HG03442 (cell line): ENCODE results near the gene SPON1.
"Not testable (repeated sequence)": the region's sequence is repeated elsewhere in the genome, so short reads cannot be mapped to it uniquely, and the experiment has no call there.

Experiments used
- ATAC-seq: cut with Tn5 transposase; IDR thresholded peaks from one replicate; pipeline ENCODE4 v1.9.1; 2021; ENCODE audit warnings: mild to moderate bottlenecking, moderate library complexity; ENCODE audit not compliant: unreplicated experiment

The SPON1 gene

DNA sequence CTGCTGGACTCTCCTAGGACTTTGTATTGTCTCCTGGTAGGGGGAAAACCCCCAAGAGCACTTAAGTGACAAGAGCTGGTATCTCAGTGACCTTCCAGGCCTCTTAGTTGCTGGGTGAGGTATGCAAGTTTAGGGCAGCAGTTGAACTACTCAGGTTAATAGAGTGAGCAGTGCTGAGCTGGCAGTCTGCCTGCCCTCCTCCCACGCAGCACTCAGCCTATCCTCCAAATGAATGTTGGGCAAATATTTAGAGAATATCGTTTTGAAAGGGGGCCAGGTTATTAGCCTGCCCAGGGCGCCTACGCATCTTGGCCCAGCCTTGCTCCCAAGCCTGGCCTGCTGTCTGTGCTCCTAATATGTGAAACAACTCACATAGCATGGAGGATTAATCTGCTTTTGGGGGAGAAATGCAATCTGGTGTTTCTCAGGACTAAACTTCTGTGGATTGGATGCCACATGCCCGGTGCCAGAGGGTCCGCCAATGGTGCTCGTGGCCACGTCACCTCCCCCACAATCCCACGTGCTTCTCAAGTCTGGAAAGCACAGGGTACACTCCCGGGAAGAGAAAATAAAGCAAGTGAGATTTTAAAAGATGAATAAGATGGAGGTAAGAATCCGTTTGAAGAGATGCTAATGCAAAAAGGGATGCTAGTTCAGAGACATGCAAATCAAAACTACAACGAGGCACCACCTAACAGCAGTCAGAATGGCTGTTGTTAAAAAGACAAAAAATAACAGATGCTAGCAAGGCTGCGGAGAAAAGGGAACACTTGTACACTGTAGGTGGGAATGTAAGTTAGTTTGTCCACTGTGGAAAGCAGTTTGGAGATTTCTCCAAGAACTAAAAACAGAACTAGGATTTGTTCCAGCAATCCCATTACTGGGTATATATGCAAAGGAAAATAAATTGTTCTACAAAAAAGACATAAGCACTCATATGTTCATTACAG lies 67.7 kb downstream of the SPON1 start:
- ATAC-seq, result no peak

DNA sequence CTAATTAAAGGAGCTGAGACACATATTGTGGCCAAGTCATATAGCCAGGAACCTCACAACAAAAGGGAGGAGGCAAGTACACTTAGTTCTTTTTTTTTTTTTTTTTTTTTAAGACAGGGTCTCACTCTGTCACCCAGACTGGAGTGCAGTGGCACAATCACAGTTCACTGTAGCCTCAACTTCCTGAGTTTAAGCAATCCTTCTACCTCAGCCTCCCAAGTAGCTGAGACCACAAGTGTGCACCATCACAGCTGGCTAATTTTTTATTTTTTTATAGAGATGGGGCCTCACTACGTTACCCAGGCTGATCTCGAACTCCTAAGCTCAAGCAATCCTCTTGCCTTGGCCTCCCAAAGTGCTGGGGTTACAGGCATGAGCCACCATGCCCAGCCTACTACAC lies 73.0 kb downstream of the SPON1 start:
- not testable (repeated sequence) for ATAC-seq

DNA sequence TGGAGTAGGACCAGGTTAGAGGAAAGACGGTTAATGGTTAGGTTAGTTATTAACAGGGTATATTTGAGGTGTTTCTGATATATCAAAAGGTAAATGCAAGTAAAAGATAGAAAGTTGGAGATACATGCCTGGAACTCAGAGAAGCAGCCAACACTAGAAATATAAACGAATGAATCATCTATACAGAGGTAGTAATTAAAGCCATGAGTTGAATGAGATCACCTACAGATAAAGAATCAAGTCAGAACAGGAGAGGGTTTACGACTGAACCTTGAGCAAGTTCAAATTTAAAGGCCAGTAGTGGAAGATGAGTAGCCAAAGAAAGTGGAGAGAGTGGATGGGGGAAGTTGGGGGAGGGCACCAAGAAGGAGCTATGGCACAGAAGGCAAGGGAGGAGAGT lies 73.9 kb downstream of the SPON1 start:
- no peak for ATAC-seq

DNA sequence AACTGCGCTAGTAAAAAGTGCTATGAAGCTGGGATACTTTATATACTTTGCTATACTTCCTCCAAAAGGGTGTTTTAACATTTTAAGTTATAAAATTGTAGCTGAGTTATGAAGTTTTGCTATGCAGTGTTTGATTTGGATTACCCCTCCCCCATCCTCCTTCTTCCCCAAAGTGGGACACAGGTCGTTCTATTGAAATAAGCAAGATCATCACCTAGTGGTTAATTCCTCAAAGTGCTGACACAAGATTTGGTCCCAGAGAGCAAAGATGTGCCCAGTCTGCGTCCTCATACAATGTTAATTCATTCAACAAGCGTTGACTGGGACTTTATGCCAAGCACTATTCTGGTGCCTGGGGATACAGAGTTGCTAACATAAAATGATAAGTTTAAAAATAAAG lies 78.5 kb downstream of the SPON1 start:
- no peak for ATAC-seq

DNA sequence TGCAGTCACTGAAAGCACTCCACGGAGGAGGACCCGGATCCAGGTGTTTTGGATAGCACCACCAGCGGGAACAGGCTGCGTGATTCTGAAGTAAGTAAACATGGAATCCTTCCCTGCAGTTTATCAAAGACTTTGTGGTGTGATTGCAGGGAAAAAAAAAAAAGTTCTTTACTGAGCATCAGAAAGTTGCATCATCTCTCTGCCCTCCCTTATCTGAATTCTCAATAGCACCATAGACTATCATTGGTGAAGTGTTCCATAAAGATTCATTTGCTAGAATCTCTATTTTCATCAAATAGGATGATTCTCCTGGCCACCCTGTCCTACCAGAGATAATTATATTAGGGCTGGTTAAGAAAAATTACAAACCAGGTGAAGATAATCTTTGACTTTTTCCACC lies 79.0 kb downstream of the SPON1 start:
- ATAC-seq, result no peak

DNA sequence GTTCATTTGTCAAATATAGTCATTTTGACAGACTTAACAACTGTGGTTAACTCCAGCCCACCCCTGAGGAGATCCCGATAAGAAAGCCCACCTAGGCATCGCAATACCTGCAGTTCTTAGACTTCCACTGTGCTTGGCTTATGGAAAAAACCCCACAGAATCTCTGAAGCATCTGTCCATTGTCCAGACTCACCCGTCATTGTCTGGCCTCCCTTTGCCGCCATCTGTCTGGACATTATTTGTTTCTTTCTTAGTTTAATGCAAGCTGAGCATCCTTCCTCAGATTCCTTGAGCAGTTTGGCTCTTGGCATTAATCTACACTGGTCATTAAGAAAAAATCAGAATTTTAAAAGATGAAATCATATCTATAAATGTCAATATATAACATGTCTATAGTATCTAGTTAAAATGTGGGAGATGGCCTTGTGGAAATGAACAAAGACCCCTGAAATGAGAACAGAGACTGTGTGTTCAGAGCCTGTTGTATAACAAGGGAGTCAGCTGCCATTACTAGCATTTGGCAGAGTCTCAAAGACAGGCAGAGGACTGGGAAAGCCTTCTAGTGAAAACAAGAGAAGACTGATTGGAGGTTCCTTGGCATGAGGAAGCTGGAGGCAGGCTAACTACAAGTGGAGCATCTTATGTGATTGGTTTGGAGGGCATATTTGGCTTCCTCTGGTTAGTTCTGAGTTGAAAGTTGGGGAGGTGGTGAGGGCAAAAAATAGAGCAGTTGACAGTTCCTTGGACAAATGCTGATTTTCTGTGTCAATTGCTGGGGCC lies 80.4 kb downstream of the SPON1 start:
- no peak for ATAC-seq

DNA sequence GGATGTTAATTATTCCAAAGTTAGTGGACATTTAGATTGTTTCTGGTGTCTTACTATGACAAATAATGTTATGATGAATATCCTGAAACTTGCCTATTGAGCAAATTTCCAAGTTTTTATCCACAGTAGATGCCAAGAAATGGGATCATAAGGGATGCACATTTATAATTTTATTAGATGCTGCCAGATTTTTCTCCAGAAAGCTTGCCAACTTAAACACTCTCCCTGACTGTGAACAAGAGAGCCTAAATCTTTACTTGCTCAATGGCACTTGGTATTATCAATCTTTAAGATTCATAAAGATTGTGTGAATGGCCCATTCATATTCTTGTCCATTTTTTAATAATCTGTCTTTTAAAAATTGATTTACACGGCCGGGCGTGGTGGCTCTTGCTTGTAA lies 82.4 kb downstream of the SPON1 start:
- no peak for ATAC-seq

DNA sequence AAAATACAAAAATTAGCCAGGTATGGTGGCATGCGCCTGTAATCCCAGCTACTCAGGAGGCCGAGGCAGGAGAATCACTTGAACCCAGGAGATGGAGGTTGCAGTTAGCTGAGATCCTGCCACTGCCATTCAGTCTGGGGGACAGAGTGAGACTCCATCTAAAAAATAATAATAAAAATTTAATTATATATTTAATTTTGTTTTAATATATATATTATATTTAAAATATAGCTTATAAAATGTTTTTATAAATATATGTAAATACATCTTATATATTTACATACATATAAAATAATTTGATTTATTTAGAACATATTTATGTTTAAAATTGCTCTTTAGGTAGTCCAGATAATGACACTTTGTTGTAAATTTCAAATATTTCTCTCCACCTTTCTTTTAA lies 82.9 kb downstream of the SPON1 start:
- ATAC-seq, result no peak

DNA sequence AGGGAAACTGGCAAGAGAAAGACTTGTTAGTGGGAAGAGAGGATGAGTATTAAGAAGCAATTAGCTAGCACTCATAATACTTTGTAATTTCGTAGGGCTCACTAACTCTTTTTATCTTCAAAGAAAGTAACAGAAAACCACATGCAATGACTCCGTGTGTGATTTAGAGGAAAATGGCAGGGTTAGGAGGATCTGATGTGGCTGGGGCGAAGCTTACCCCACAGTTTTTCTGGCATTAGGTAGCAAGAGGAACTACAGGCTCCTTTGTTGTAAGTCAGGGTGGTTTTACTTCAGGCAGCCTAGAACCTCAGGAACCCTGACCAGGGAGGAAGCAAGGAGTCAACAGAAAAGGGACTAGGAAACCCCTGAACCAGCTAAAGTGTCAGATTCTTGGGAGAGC lies 89.7 kb downstream of the SPON1 start:
- no peak for ATAC-seq

DNA sequence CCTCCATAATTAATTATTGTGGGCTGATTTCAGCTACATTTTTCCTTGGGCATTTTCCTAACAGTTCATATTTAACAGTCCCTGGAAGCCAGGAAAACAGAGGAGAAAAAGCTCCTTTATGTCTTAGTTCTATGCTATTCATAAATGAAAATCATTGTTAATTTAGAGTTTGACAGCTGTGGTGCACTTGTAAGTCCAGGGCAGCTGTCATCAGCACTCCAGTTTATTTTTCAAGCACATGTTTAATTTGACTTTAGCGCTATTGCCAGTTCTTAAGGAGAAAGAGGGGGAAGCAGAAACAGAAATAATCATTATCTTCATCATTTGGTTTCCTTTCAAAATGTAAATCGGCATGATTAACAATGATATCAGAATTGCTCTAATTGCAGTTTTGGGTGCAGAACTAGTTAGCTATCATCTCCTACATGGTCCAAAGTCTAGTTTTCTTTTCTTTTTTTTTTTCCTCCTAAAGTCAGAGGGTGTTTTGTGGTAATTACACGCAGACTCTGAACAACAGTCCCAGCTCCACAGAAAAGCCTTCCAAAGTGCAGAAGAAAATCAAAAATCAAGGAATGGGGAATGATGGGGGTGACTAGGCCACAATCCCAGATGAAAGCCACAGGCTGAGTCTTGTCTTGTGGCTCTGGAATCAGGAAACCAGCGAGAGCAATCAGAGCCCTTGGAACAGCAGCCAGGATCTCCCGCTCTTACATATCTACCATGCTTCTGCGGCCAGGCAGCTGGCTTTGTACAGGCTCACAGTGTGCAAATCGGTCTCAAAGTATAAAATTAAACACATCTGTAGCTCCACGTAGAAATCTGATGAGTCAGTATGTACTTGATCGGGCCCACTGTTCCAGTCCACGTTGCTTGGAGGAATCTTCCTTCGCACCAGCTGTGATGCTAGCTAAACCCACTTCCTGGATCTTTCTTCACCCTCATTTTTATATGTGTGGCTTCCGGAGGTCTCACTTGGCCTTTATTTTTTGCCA lies 91.9 kb downstream of the SPON1 start:
- no peak for ATAC-seq

DNA sequence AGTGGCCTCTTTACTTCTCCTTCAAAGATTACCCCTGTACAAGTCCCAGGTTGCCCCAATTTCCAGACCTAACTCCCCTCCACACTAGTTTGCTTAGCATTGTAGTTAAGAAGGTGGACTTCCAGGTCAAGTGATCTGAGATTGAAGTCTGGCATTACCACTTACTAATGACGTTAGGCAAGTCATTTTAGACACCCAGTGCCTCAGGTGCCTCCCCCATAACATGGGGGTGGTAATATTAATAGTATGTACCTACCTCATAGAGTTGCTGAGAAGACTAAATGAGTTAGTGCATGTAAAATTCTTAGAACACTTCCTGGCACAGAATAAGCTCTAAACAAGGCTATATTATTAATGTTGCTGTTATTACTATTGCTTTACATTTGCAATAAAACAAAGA lies 93.4 kb downstream of the SPON1 start:
- ATAC-seq, result no peak

DNA sequence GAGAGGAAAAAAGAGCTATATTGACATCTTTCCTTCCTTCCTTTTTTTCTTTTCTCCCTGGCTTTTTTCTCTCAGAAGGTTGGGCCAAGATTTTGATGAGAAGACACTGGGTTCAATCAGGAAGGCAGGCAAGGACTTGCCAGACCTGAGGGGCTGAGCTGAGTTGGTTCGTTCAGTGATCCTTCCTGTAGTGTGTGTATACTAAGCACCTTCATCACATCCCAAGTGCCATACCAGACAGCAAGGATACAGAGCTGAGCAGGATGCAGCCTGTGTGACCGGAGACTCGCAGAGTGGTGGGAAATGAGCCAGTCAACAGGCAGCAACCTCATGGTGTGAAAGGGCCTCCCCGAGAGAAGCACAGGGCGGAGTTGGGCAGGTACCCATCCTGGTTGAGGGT lies 95.5 kb downstream of the SPON1 start:
- no peak for ATAC-seq

DNA sequence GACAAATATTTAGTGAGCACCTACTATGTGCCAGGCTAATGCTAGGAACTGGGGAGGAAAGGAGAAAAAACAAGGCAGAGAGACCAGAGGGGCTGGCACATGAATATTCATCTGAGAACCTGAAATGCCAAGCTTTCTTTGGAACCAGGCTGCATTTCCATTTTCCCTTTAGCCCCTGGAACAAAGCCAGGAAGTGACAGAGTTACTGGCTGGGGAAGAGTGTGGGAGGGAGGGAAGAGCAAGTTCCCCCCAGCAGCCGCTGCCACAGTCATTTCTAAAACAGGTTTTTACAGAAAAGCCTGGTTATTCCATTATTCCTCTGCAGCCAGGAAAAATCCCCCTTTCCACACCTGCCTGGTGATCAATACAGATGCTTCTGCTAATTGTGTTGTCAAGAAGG lies 97.0 kb downstream of the SPON1 start:
- no peak for ATAC-seq

DNA sequence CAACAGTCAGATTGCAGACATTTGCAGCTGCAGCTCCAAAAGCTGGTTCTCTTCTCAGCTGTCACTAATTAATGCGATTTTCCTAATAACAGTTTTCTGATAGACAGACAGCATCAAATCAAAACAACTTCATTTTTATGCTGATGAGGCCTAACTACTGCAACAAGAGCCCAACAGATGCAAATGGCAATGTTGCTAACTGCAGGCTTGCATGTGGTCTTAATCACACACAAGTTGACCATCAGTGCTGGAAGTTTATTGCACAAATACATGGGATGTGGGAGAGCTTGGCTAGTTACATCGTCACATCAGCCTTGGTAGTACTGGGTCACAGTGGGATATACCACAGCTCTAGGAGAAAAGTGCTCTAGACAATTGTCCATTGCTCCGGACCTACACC lies 99.2 kb downstream of the SPON1 start:
- no peak for ATAC-seq

DNA sequence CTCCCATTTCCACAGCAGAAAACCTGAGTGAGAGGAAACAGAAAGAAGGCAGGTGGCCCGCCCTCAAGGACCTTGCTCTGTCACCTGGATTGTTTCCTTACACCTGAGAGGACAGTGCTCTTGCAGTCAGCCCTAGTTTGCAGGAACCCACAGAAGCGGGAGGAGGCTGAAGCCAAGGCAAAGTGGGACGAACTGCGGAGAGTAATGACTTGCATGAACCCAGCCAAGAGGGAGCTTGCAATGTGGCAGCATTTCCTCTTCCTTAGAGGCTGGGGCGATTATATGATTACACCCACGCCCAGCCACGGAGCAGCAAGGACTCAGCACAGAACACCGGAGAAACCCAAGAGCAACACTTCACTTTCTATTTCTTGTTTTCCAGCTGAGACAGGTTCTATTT lies 102.6 kb downstream of the SPON1 start:
- ATAC-seq, result no peak

DNA sequence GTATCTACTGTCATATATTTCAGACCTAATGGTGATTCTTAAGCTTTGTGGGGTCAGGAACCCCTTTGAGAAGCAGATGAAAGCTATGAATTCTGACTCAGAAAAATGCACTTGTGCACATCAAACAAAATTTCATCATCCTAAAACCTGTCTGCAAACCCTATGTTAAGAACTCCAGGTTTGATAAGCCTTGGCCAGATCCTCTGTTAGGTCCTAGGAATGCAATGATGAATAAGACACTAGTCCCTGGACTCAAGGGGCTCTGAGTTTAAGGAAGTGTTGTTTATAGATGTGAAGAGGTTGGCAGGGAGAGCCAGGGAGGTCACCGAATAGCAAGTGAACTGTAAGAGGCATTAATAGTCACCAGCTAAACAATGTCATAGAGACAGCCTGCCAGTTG lies 103.2 kb downstream of the SPON1 start:
- no peak for ATAC-seq

DNA sequence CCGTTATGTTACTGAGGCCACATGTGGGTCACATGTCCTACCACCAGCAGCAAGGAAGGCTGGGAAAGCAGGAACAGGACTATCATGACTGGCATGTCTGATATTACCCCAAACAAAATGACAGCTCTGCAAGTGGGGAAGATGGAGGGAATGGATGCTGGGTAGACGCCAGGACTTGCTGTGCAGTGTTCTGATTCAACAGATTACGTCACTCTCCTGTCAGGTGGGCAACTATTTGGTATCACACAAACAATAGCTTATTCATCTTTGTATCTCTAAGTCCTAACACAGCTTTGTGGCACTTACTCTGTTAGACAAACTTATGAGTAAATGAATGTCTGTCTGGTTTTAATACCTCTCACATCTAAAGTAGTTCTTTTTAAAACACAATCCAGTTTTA lies 105.2 kb downstream of the SPON1 start:
- no peak for ATAC-seq

DNA sequence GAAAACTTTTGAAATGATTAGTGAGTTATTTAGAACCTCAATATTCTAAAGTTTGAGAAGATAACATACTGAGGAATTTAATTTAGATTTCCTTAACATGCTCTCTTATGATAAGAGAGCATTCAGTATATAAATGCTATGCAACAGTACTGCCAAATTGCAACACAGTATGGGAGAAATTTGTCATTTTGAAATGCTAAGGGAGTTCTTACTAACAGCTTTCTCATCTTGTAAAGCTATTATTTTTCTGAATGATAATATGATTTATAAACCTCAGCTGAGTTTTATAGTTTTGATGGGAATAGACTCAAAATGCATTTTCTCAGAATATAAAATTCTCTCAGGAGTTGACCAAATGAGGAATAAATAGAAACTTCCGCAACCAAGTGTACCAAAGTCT lies 108.4 kb downstream of the SPON1 start:
- no peak for ATAC-seq

DNA sequence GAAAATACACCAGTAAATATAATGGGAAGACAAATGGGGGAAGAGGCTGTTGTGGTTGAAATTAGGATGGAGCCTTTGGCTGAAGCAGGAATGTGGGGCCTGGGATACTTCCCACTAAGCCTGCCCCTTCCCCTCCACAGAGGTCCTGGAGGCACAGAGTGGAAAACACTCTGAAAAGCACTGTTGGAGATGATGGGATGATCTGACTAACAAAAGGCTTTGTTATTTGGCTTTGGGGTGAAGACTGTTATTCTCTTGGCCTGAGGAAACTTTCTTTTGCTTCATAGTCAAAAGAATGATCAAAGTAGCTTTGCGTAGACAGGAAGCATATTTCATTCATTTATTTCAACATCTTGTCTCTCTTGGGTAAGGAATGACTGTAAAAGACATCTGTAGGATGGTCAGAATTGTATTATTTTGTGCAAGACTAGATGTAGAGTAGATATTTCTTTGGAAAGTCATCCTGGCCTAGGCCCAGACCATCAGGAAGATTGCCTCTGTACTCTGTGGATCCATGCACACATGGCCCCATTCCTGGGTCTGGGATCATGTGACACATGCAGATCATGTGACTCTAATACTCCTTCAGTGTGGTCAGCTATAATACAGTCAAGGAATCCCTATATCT lies 111.4 kb downstream of the SPON1 start:
- no peak for ATAC-seq
